ENCODE data around the gene TOP1. TPM values are rescaled to one million over a fixed set of nuclear protein-coding genes. Genes with fewer than 3 reads are reported as not detected.
A peak's percentile ranks its signal among the peaks of the same experiment; 100 is the strongest.
"Not testable (repeated sequence)": the region's sequence is repeated elsewhere in the genome, so short reads cannot be mapped to it uniquely, and the experiment has no call there.

The TOP1 gene
- total RNA-seq, 1 experiment from 2014 or later: 144 TPM

DNA sequence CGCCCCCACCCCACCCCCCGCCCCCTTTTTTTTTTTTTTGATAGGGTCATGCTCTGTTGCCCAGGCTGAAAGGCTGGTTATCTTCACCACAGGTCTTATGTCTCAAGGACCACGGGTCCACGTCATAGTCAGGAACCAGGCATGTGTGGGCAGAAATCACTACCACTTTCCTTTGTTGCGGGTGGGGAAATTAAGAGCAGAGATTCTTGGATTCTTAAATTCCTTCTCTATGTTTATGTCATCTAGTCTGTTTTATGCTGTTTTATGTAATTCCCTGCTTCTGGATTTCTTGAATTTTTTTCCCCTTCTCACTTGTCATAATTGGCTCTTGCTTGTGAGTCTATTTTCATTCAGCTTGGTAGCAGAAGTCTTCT lies 82.9 kb downstream of the TOP1 start:
- Mint-ChIP-seq H3K4me1 (ENCODE audit: low read depth, unreplicated experiment) (peaks cover 30% of the 10 kb centered on the region), H3K36me3 (ENCODE audit: insufficient read depth, unreplicated experiment) (peaks cover 91% of the 10 kb centered on the region), H3K27ac (ENCODE audit: unreplicated experiment) (peak overlapping the region; percentile 91), H3K9me3 (ENCODE audit: unreplicated experiment) (no peaks in the 10 kb centered on the region), H3K4me3 (ENCODE audit: unreplicated experiment) (peak overlapping the region; percentile 32), H3K27me3 (ENCODE audit: insufficient read depth, unreplicated experiment) (no peaks in the 10 kb centered on the region)
- peaks cover 19% of the 10 kb centered on the region for H3K36me3 ChIP-seq (ENCODE audit: control insufficient read depth, insufficient read depth, low read length)
- TF ChIP-seq, protein P1, sequence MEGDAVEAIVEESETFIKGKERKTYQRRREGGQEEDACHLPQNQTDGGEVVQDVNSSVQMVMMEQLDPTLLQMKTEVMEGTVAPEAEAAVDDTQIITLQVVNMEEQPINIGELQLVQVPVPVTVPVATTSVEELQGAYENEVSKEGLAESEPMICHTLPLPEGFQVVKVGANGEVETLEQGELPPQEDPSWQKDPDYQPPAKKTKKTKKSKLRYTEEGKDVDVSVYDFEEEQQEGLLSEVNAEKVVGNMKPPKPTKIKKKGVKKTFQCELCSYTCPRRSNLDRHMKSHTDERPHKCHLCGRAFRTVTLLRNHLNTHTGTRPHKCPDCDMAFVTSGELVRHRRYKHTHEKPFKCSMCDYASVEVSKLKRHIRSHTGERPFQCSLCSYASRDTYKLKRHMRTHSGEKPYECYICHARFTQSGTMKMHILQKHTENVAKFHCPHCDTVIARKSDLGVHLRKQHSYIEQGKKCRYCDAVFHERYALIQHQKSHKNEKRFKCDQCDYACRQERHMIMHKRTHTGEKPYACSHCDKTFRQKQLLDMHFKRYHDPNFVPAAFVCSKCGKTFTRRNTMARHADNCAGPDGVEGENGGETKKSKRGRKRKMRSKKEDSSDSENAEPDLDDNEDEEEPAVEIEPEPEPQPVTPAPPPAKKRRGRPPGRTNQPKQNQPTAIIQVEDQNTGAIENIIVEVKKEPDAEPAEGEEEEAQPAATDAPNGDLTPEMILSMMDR (IDR thresholded peaks at IDR 0.05; ENCODE audit: insufficient read depth in 1 of 2, low read depth in 1 of 2, low read length in 1 of 2, severe bottlenecking in 1 of 2, unreplicated experiment in 1 of 2): no peak
- DNase-seq: no peak
- no peaks in the 10 kb centered on the region for H3K27me3 ChIP-seq (replicated peaks; ENCODE audit: control insufficient read depth, insufficient read depth, low read length)
- POLR2A ChIA-PET: interaction anchor here (0.7 to 1.5 kb wide), 2 partner anchors 84 to 258 kb away, joined by 3 to 5 read pairs; partner anchors contain the start of gene TOP1
- peaks cover 30% of the 10 kb centered on the region for H3K4me1 ChIP-seq
- CTCF ChIA-PET: interaction anchor here (2.6 kb wide), 1 partner anchor 121 kb away, joined by 10 read pairs; no protein-coding TSS in a partner anchor
- intact Hi-C loops (cut with micrococcal nuclease; ENCODE audit: unreplicated experiment): loop anchor here (1.0 to 2.0 kb wide), 2 partner anchors 25 to 143 kb away; partner anchors contain the start of gene PLCG1
- no TSS peak for BruUV-seq (replicated peaks)
- H3K4me3 ChIP-seq (ENCODE audit: low read depth, low read length): no peak overlapping the region
- no peaks in the 10 kb centered on the region for H3K9me3 ChIP-seq

DNA sequence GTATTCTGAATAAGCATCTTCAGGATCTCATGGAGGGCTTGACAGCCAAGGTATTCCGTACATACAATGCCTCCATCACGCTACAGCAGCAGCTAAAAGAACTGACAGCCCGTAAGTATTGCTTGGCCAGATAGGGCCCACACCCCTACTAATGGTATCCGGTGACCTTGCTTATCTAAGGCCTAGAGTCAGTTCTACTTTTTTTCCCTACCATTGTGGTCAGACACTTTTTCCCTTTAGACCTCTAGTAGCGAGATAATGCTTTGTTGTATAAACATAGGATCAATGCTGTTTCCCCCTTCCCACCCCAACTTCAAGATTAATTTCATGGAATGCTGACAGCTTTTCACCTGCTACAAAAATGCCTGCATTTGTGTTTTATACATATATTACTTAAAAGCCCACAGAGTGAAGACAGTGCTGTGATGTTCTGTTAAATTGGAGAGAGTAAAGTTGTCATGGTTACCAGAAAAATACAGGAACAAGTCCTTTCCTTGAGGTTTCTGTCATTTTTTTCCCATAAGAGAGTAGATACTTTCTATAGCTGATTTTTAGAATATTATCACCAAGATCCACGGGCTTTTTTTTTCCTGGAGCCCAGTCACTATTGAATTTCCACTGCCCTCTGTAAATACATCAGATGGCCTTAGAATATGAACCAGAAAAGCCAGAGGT lies 87.8 kb downstream of the TOP1 start:
- ChIA-PET CTCF (interaction anchor here (3.8 kb wide), 1 partner anchor 19 kb away, joined by 13 read pairs; no protein-coding TSS in a partner anchor), POLR2A (no interaction called here)
- Mint-ChIP-seq H3K27ac (ENCODE audit: unreplicated experiment) (peak overlapping the region; percentile 12), H3K4me3 (ENCODE audit: unreplicated experiment) (no peak overlapping the region), H3K4me1 (ENCODE audit: low read depth, unreplicated experiment) (peaks cover 7% of the 10 kb centered on the region), H3K27me3 (ENCODE audit: insufficient read depth, unreplicated experiment) (no peaks in the 10 kb centered on the region), H3K36me3 (ENCODE audit: insufficient read depth, unreplicated experiment) (peaks cover 97% of the 10 kb centered on the region), H3K9me3 (ENCODE audit: unreplicated experiment) (no peaks in the 10 kb centered on the region)
- H3K36me3 ChIP-seq (ENCODE audit: control insufficient read depth, insufficient read depth, low read length): peaks cover 22% of the 10 kb centered on the region
- DNase-seq: no peak
- intact Hi-C loops (cut with micrococcal nuclease; ENCODE audit: unreplicated experiment): no loop called here
- TF ChIP-seq, protein P1 (IDR thresholded peaks at IDR 0.05; ENCODE audit: insufficient read depth in 1 of 2, low read depth in 1 of 2, low read length in 1 of 2, severe bottlenecking in 1 of 2, unreplicated experiment in 1 of 2): no peak
- H3K4me1 ChIP-seq: peaks cover 12% of the 10 kb centered on the region
- BruUV-seq (replicated peaks): no TSS peak
- H3K9me3 ChIP-seq: no peaks in the 10 kb centered on the region
- no peak overlapping the region for H3K4me3 ChIP-seq (ENCODE audit: low read depth, low read length)
- H3K27me3 ChIP-seq (replicated peaks; ENCODE audit: control insufficient read depth, insufficient read depth, low read length): no peaks in the 10 kb centered on the region

DNA sequence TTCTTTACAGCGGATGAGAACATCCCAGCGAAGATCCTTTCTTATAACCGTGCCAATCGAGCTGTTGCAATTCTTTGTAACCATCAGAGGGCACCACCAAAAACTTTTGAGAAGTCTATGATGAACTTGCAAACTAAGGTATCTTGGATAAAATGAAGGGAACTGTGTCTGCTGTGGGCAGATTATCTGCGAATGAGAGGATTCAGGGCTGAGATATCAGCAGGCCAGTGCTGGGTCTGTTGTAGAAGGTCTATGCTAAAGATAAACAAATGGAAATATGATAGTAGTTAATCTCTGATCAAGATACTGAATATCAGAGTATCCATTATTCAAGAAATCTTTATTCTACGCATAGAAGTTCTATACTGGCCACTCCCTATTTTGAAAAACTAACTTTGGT lies 89.5 kb downstream of the TOP1 start:
- H3K27me3 Mint-ChIP-seq (ENCODE audit: insufficient read depth, unreplicated experiment); H3K9me3 ChIP-seq; POLR2A ChIA-PET; H3K4me1 ChIP-seq; DNase-seq; H3K27me3 ChIP-seq (replicated peaks; ENCODE audit: control insufficient read depth, insufficient read depth, low read length); BruUV-seq (replicated peaks); intact Hi-C loops (cut with micrococcal nuclease; ENCODE audit: unreplicated experiment); H3K4me3 Mint-ChIP-seq (ENCODE audit: unreplicated experiment); H3K4me1 Mint-ChIP-seq (ENCODE audit: low read depth, unreplicated experiment); H3K9me3 Mint-ChIP-seq (ENCODE audit: unreplicated experiment); H3K4me3 ChIP-seq (ENCODE audit: low read depth, low read length); H3K27ac Mint-ChIP-seq (ENCODE audit: unreplicated experiment): not testable (repeated sequence)
- H3K36me3 Mint-ChIP-seq (ENCODE audit: insufficient read depth, unreplicated experiment): peaks cover 97% of the 10 kb centered on the region
- peaks cover 25% of the 10 kb centered on the region for H3K36me3 ChIP-seq (ENCODE audit: control insufficient read depth, insufficient read depth, low read length)
- CTCF ChIA-PET: interaction anchor here (3.8 kb wide), 1 partner anchor 18 kb away, joined by 13 read pairs; no protein-coding TSS in a partner anchor
- TF ChIP-seq, protein P1 (IDR thresholded peaks at IDR 0.05; ENCODE audit: insufficient read depth in 1 of 2, low read depth in 1 of 2, low read length in 1 of 2, severe bottlenecking in 1 of 2, unreplicated experiment in 1 of 2): peak in 1 of 2 experiments; percentile 20
